Right atrium auricular region (tissue), 2 donors: ENCODE data around the gene CSTB. TPM values are rescaled to one million over a fixed set of nuclear protein-coding genes. Genes with fewer than 3 reads are reported as not detected.
A peak's percentile ranks its signal among the peaks of the same experiment; 100 is the strongest.

ENCODE experiments used
- DNase-seq: peaks from one replicate; pipeline ENCODE4 v3.0.0-alpha.2; 2019; ENCODE audit warnings: low spot score
- H3K27ac ChIP-seq, 2 donors: fragments of 200-600 bp; sonication (generic); 1 replicate in 1 of 2; 2 replicates in 1 of 2; pipeline ENCODE4 v1.5.1; 2016 to 2019
- H3K27me3 ChIP-seq, 2 donors: fragments of 200-600 bp; sonication (generic); one replicate each; pipeline versions ENCODE4 v1.5.1 to v1.6.0; 2017 to 2019
- H3K36me3 ChIP-seq: fragments of 200-600 bp; sonication (generic); one replicate; pipeline ENCODE4 v1.5.1; 2016
- H3K4me1 ChIP-seq, 2 donors: fragments of 200-600 bp; sonication (generic); one replicate each; pipeline versions ENCODE4 v1.5.1 to v1.6.0; 2017 to 2019
- H3K4me3 ChIP-seq, 2 donors: fragments of 200-600 bp; sonication (generic); 1 replicate in 1 of 2; 2 replicates in 1 of 2; pipeline ENCODE4 v1.5.1; 2017 to 2019; ENCODE audit warnings: mild to moderate bottlenecking in 1 of 2, moderate library complexity in 1 of 2
- H3K9me3 ChIP-seq, 2 donors: fragments of 200-600 bp; sonication (generic); one replicate each; pipeline ENCODE4 v1.5.1; 2019
- total RNA-seq, 2 donors: library from RNA; depleted of rRNA; stranded (reverse); fragments of >200 nt; gene quantifications; one replicate each; pipeline ENCODE4 v1.1.0, GENCODE V29; 2016
- TF ChIP-seq, protein P1 (sequence below), 2 donors: fragments of 200-600 bp; sonication (generic); IDR thresholded peaks; one replicate each; pipeline ENCODE4 v1.5.1; 2019; ENCODE audit warnings: antibody characterized with exemption in 2 of 2

The CSTB gene
- total RNA-seq, 2 donors from 2014 or later = 8.3 to 8.4 TPM

DNA sequence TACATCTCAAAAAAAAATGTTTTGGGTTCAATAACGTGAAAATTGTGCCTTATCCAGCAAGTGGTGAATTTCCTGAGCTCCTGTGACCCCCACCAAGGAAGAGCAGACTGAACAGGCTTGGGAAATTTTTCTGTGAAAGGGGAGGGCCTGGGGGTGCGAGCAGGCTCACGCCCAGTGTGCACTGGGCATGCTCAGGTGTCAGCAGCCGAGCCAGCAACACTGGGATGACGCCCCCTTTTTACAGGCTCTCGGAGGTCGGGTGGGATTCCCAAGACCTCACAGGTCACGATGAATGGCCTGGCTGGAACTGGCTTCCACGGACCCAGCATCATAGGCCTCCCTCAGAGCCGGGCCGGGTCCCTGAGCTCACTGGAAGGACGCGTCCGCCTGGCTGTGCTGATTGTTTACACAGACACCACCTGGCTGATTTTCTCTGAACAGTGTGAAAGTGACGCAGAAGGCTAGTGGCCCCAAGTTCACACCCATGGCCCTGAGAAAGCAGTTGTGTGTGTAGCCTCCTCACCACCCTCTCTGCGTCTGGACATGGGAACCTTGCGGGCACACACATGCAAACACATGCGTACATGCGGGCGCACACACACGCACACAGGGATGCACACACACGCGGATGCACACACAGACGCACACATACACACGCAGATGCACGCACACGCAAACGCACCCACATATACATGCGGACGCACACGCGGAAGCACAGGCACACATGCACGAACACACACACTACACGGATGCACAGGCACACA, 9.2 kb downstream of the CSTB start:
- no peak for DNase-seq
- H3K27me3 ChIP-seq = no peaks in the 10 kb centered on the region
- H3K4me3 ChIP-seq = no peak overlapping the region
- no peaks in the 10 kb centered on the region for H3K36me3 ChIP-seq
- H3K4me1 ChIP-seq = peaks cover 0 to 18% of the 10 kb centered on the region in 2 donors
- H3K27ac ChIP-seq = no peak overlapping the region
- no peaks in the 10 kb centered on the region for H3K9me3 ChIP-seq
- TF ChIP-seq, protein P1, sequence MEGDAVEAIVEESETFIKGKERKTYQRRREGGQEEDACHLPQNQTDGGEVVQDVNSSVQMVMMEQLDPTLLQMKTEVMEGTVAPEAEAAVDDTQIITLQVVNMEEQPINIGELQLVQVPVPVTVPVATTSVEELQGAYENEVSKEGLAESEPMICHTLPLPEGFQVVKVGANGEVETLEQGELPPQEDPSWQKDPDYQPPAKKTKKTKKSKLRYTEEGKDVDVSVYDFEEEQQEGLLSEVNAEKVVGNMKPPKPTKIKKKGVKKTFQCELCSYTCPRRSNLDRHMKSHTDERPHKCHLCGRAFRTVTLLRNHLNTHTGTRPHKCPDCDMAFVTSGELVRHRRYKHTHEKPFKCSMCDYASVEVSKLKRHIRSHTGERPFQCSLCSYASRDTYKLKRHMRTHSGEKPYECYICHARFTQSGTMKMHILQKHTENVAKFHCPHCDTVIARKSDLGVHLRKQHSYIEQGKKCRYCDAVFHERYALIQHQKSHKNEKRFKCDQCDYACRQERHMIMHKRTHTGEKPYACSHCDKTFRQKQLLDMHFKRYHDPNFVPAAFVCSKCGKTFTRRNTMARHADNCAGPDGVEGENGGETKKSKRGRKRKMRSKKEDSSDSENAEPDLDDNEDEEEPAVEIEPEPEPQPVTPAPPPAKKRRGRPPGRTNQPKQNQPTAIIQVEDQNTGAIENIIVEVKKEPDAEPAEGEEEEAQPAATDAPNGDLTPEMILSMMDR (IDR thresholded peaks at IDR 0.05) = no peak

DNA sequence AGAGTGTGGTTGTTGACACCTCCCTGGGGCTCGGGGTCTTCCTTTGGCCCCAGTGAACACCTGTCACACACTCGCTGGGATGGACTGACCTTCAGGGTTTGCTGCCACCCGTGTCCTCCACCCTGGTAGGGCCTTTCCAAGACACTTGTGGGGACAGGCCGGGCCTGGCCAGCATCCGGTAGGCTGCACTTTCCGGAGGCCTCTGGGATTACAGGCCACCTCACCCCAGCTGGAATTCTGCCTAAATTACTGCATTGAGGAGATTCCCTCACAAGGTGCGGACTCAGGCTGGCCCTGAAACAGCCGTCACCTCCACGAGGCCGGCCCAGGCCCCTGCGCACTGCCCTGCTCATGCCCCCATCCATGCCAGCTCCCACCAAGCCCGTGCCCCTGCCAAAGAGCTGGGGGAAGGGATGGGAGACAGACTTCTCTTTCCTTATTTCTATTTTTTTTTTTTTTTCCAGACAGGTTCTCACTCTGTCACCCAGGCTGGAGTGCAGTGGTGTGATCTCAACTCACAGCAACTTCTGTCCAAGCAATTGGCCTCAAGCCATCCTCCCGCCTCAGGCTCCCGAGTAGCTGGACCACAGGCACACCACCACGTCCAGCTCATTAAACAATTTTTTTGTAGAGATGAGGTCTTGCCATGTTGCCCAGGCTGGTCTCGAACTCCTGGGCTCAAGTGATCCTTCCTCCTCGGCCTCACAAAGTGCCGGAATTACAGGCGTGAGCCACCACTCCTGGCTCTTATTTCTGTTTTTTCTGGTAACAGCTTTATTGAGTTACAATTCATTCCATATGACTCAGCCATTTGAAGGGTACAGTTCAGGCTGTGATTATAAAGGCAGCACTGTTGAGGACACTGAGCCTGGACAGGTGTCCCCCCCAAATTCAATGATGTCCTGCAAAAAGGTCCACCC, 11.3 kb downstream of the CSTB start:
- H3K36me3 ChIP-seq = peaks cover 6% of the 10 kb centered on the region
- H3K4me1 ChIP-seq = peaks cover 0 to 18% of the 10 kb centered on the region in 2 donors
- TF ChIP-seq, protein P1 (IDR thresholded peaks at IDR 0.05) = no peak
- no peaks in the 10 kb centered on the region for H3K9me3 ChIP-seq
- H3K27ac ChIP-seq = peak overlapping the region in 1 of 2 donors; percentile 21
- H3K27me3 ChIP-seq = no peaks in the 10 kb centered on the region
- DNase-seq = no peak
- H3K4me3 ChIP-seq = no peak overlapping the region

DNA sequence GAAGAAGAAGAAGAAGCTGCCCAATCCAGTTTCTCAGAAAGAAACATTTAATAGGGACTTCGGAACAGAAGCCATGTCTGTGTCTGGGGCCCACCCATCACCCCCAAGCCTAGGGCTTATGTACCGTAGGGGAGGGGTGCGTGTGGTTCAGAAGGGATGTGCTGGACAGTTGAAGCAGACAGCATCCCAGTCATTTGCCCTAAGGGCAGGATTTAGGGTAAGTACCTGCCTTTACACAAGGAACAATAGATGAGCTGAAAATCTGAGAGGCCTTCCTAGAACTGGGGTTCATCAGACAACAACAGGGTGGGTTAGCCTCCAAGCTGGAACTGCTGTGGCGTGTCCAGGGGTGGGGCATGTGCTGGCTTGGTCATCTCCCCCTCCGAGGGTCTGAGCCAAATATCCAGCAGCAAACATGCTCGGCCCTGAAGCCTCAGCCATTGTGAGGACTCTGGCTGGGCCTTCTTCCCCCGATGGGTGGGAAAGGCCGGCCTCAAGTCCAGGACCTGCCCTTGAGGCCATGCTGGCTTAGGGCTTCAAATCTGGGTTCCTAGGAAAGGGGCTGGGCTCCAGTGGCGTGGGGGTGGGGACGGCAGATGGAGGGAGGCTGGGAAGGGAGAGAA, 12.1 kb downstream of the CSTB start:
- TF ChIP-seq, protein P1 (IDR thresholded peaks at IDR 0.05) = no peak
- no peaks in the 10 kb centered on the region for H3K27me3 ChIP-seq

DNA sequence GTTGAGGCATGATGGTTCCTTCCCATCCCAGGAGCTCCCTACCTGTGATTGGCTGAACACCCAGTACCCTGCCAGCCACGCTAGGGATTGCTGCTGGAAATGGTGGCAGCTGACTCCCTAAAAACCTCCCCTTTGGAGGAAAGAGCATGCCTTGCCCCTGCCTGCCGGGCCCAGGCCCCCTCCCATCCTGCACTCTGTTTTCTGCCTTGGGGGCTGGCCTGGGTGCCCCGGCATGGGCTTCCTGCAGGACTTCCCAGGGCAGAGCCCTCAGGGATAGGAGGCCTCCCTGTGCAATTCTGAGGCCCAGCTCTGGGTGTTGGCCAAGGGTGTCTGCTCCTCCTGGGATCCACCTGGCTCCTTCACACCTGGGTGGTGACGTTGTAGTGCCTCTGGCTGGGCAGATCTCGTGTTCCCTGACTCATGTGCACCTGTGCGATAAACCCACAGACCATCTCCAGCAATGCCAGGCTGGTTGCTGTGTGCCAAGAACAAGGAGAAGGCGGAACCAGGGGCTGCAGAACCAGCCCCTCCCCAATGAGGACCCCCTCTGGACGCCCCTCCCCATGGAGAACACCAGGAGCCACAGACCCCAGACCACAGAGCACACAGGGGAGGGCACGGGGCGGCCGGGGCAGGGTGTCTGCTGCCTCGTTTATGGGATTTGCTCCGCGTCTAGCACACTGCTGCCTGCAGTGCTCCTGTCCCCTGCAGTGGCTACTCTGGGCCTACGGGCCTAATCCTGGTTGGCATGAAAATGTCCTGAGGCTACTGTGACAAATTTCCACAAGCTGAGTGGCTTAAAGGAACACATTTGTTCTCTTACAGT, 13.6 kb downstream of the CSTB start:
- DNase-seq = no peak
- Histone ChIP-seq H3K4me1 (peaks cover 0 to 7% of the 10 kb centered on the region in 2 donors), H3K27me3 (no peaks in the 10 kb centered on the region), H3K9me3 (no peaks in the 10 kb centered on the region), H3K27ac (no peak overlapping the region), H3K4me3 (no peak overlapping the region), H3K36me3 (peaks cover 11% of the 10 kb centered on the region)
- TF ChIP-seq, protein P1 (IDR thresholded peaks at IDR 0.05) = no peak

More for the DNA sequence above, 12.1 kb downstream of the CSTB start:
- no peaks in the 10 kb centered on the region for H3K9me3 ChIP-seq
- peak overlapping the region in 1 of 2 donors; percentile 21 for H3K27ac ChIP-seq
- DNase-seq = no peak
- H3K36me3 ChIP-seq = peaks cover 8% of the 10 kb centered on the region
- H3K4me3 ChIP-seq = no peak overlapping the region
- peaks cover 0 to 18% of the 10 kb centered on the region in 2 donors for H3K4me1 ChIP-seq

DNA sequence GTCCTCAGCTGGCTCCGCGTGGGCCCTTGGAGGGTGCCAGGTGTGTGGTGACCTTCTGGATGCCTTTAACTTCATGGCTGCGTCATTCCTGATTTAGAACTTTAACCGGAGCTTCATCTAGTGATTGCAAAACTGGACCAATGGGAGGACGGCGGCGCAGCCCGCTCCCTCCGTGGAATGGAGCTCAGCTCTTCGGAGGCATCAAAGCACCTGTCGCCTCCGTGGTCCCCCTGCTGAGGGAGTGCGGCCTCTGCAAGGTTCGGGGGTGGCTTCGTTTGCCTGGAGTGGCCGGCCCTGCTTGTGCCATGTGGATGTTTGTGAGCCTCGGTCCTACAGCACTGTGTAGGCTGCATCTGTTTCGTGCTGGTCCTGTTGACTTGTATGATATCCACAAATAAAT, 14.2 kb downstream of the CSTB start:
- Histone ChIP-seq H3K27ac (no peak overlapping the region), H3K36me3 (peaks cover 16% of the 10 kb centered on the region), H3K4me3 (no peak overlapping the region), H3K4me1 (peaks cover 0 to 7% of the 10 kb centered on the region in 2 donors), H3K27me3 (no peaks in the 10 kb centered on the region), H3K9me3 (no peaks in the 10 kb centered on the region)
- no peak for DNase-seq
- TF ChIP-seq, protein P1 (IDR thresholded peaks at IDR 0.05) = no peak
